K562 (cell line): ENCODE measurements around the gene TMEM147. TPM values are rescaled to one million over a fixed set of nuclear protein-coding genes. Genes with fewer than 3 reads are reported as not detected.

ENCODE experiments used
- ATAC-seq: fragments of 200-7000 bp; cut with Tn5 transposase; 3 replicates; pipeline ENCODE4 v1.9.1; 2020; ENCODE audit warnings: moderate library complexity
- BruUV-seq: library from RNA; stranded (reverse); fragments of 400-500 nt; replicated peaks from 2 replicates; lab custom pipeline; 2021; lab: Mats Ljungman, UMichigan
- CTCF ChIA-PET: fragments of 300-600 bp; formaldehyde crosslinking; extraction: SDS; loops from one replicate; lab custom pipeline; 2021; ENCODE audit warnings: low intra/inter-chr PET ratio; lab: Yijun Ruan, JAX
- POLR2A ChIA-PET: fragments of 300-600, 350-650 bp; sonication (Branson Sonifier 250); formaldehyde crosslinking; extraction: SDS; loops from one replicate; lab custom pipeline; 2021; ENCODE audit warnings: antibody characterized with exemption, inconsistent platforms; lab: Yijun Ruan, JAX
- DNase-seq, 4 experiments: peaks; one replicate each; pipeline versions ENCODE4 v3.0.0 to v3.0.0-alpha.2; 2011 to 2018; ENCODE audit warnings: low spot score in 3 of 4, mixed read lengths in 3 of 4; ENCODE audit errors: extremely low read depth in 1 of 4
- FAIRE-seq: peaks from 2 replicates; lab custom pipeline; 2011; peaks lifted over from hg19 to GRCh38; lab: Jason Lieb, UNC
- H2AFZ ChIP-seq: 2 replicates; pipeline ENCODE4 v1.6.0; 2011; ENCODE audit warnings: low read depth, low read length, control low read depth, inconsistent platforms
- H3K27ac ChIP-seq: fragments of 200-600 bp; 3 replicates; pipeline ENCODE4 v1.8.0; 2011; ENCODE audit warnings: low read depth, mild to moderate bottlenecking, control low read depth, inconsistent platforms, low read length, moderate library complexity, mixed read lengths; ENCODE audit errors: extremely low read depth
- H3K27me3 ChIP-seq, 2 experiments: fragments of 300-600 bp in 1 of 2; 2 replicates in 1 of 2; 3 replicates in 1 of 2; pipeline versions ENCODE4 v1.6.0 to v1.8.0; 2011; ENCODE audit warnings: inconsistent platforms in 2 of 2, low read length in 2 of 2, mild to moderate bottlenecking in 1 of 2, mixed read lengths in 1 of 2, moderate library complexity in 1 of 2; ENCODE audit not compliant: control insufficient read depth in 2 of 2, insufficient read depth in 2 of 2
- H3K36me3 ChIP-seq: fragments of 300-600 bp; 3 replicates; pipeline ENCODE4 v1.8.0; 2011; ENCODE audit warnings: mild to moderate bottlenecking, low read length, inconsistent platforms; ENCODE audit not compliant: control insufficient read depth, insufficient read depth
- H3K4me1 ChIP-seq, 2 experiments: fragments of 200-600 bp in 1 of 2; replicated peaks in 1 of 2; 2 replicates in 1 of 2; 3 replicates in 1 of 2; pipeline versions ENCODE4 v1.5.1 to v1.8.0; 2011; ENCODE audit warnings: inconsistent platforms in 2 of 2, low read length in 2 of 2, mild to moderate bottlenecking in 1 of 2, mixed read lengths in 1 of 2, moderate library complexity in 1 of 2; ENCODE audit not compliant: control insufficient read depth in 2 of 2, insufficient read depth in 2 of 2
- H3K4me2 ChIP-seq: 2 replicates; pipeline ENCODE4 v1.6.1; 2011; ENCODE audit warnings: low read length, control low read depth, inconsistent platforms, mixed read lengths; ENCODE audit not compliant: insufficient read depth
- H3K4me3 ChIP-seq: fragments of 200-600 bp; sonication (generic), shearing (Covaris generic); 2 replicates; pipeline ENCODE4 v1.5.1; 2016; ENCODE audit warnings: control low read depth, inconsistent platforms
- H3K79me2 ChIP-seq: fragments of 200-600 bp; 3 replicates; pipeline ENCODE4 v1.8.0; 2011; ENCODE audit warnings: low read length, inconsistent platforms; ENCODE audit not compliant: control insufficient read depth, insufficient read depth
- H3K9ac ChIP-seq, 2 experiments: 2 replicates each; pipeline versions ENCODE4 v1.6.0 to v1.6.1; 2011; ENCODE audit warnings: low read depth in 2 of 2, low read length in 2 of 2, control low read depth in 1 of 2, inconsistent platforms in 1 of 2, mild to moderate bottlenecking in 1 of 2, mixed read lengths in 1 of 2; ENCODE audit not compliant: insufficient read depth in 1 of 2
- H3K9me1 ChIP-seq: one replicate; pipeline ENCODE4 v1.6.0; 2011; ENCODE audit warnings: inconsistent platforms, mild to moderate bottlenecking, low read length, moderate library complexity; ENCODE audit not compliant: control insufficient read depth, insufficient read depth
- H3K9me3 ChIP-seq: replicated peaks from 2 replicates; pipeline ENCODE4 v1.5.1; 2011; ENCODE audit warnings: low read depth, low read length, inconsistent platforms; ENCODE audit not compliant: control insufficient read depth, insufficient read depth
- H4K20me1 ChIP-seq: replicated peaks from 2 replicates; pipeline ENCODE4 v1.6.1; 2011; ENCODE audit warnings: low read length, inconsistent platforms, mixed read lengths; ENCODE audit not compliant: control insufficient read depth, insufficient read depth
- ADNP ChIP-seq: fragments of 200-800 bp; sonication (Bioruptor generic); IDR thresholded peaks from 2 replicates; pipeline ENCODE4 v1.6.1; 2016; ENCODE audit warnings: missing genetic modification characterization, missing compliant biosample characterization
- BCOR ChIP-seq: fragments of 450-650 bp; IDR thresholded peaks from 2 replicates; pipeline ENCODE4 v1.6.1; 2016
- KDM1A ChIP-seq, 2 experiments: fragments of 450-650 bp; IDR thresholded peaks; 2 replicates each; pipeline ENCODE4 v1.6.1; 2016; ENCODE audit warnings: mild to moderate bottlenecking in 2 of 2
- NCOR1 ChIP-seq: fragments of 450-650 bp; IDR thresholded peaks from 2 replicates; pipeline ENCODE4 v1.6.1; 2016; ENCODE audit warnings: mild to moderate bottlenecking, moderate library complexity
- RBM25 ChIP-seq: fragments of 200-400 bp; formaldehyde crosslinking; IDR thresholded peaks from 2 replicates; pipeline ENCODE4 v1.6.1; 2018; ENCODE audit warnings: low read length, low read depth, moderate library complexity; ENCODE audit not compliant: severe bottlenecking
- ZBTB12 ChIP-seq: fragments of 250-450 bp; sonication (Bioruptor Pico); IDR thresholded peaks from 2 replicates; pipeline ENCODE4 v1.4.0; 2020
- WGBS: fragments of 100-300 bp; shearing (Covaris generic); methylation state at CpG from one replicate; pipeline ENCODE4 v1.1.6; 2016; ENCODE audit warnings: low coverage, mixed read lengths; ENCODE audit not compliant: insufficient coverage; ENCODE audit errors: missing lambda C conversion rate; 5-methylcytosine and 5-hydroxymethylcytosine counted together
- in situ Hi-C: fragments of 300-500 bp; cut with MboI; formaldehyde crosslinking; loops from 4 replicates; pipeline ENCODE4 v1.15.0; 2018; ENCODE audit warnings: inconsistent platforms, mixed read lengths
- intact Hi-C: fragments of 100-400 bp; cut with micrococcal nuclease; formaldehyde crosslinking; loops from 2 replicates; pipeline ENCODE4 v1.14.2; 2022
- polyA plus RNA-seq, 8 experiments: library from polyadenylated mRNA; depleted of rRNA in 4 of 8; stranded (reverse) in 5 of 8; unstranded in 3 of 8; fragments of >200 nt; fragmentation: Nextera tagmentation in 2 of 8; fragmentation: Illumina TruSeq in 1 of 8; extraction: Ambion mirVana in 2 of 8; extraction: Trizol in 1 of 8; gene quantifications; 2 replicates each; pipeline versions ENCODE4 v1.2.1 to v1.2.3, GENCODE V29; 2011 to 2014; ENCODE audit warnings: inconsistent platforms in 1 of 8, missing spikeins in 1 of 8
- total RNA-seq, 7 experiments: library from RNA; depleted of rRNA in 6 of 7; stranded (reverse); fragments of >200 nt in 6 of 7; fragmentation: Illumina TruSeq in 2 of 7; extraction: Trizol in 2 of 7; gene quantifications; 2 replicates each; pipeline versions ENCODE4 v1.2.1 to v1.2.3, GENCODE V29; 2011 to 2021; ENCODE audit warnings: low replicate concordance in 1 of 7

The TMEM147 gene
- total and polyA plus RNA-seq, 9 of the 15 experiments (the other 6 are each of a cell fraction or from before 2014, with no cell fraction given) = 73.8 to 194 (median 142) TPM

GRCh38 chr19:35514282-35514809 lies 31.1 kb upstream of the TMEM147 start:
- no peak for ATAC-seq
- peak overlapping the region in 1 of 2 experiments; percentile 10; a peak in 2 of 4 replicates for H3K9ac ChIP-seq
- intact Hi-C loops (no loop called here), in situ Hi-C loops (no loop called here)
- H3K4me1 ChIP-seq = peaks cover 0 to 36% of the 10 kb centered on the region in 2 experiments; a peak in 4 of 5 replicates
- no TSS peak for BruUV-seq
- DNase-seq = peak in 2 of 4 experiments; percentile 34 to 47
- H3K4me2 ChIP-seq = no peak overlapping the region
- H2AFZ ChIP-seq = no peak overlapping the region
- 6% methylated on average over 14 of the region's 20 CpGs for WGBS
- TF ChIP-seq ZBTB12 (CRISPR knock-in tag) = no peak
- POLR2A ChIA-PET = interaction anchor here (0.6 to 1.1 kb wide), 2 partner anchors 9 to 162 kb away, joined by 3 to 4 read pairs; no protein-coding TSS in a partner anchor
- CTCF ChIA-PET = no interaction called here
- no peaks in the 10 kb centered on the region for H3K36me3 ChIP-seq
- H3K9me3 ChIP-seq = no peaks in the 10 kb centered on the region
- H4K20me1 ChIP-seq = peaks cover 14% of the 10 kb centered on the region
- peaks cover 2% of the 10 kb centered on the region for H3K9me1 ChIP-seq
- no peak overlapping the region for H3K27ac ChIP-seq
- no peak overlapping the region for H3K4me3 ChIP-seq
- H3K27me3 ChIP-seq = peaks cover 41 to 71% of the 10 kb centered on the region in 2 experiments; a peak in 4 of 5 replicates
- FAIRE-seq = no peak
- H3K79me2 ChIP-seq = no peaks in the 10 kb centered on the region

- DNase-seq (no peak), FAIRE-seq (no peak), ATAC-seq (no peak)
- WGBS = 15% methylated on average over 3 of the region's 3 CpGs
- Histone ChIP-seq H3K9me1 (peaks cover 2% of the 10 kb centered on the region), H3K27me3 (peaks cover 25 to 67% of the 10 kb centered on the region in 2 experiments; a peak in 4 of 5 replicates), H3K79me2 (no peaks in the 10 kb centered on the region), H3K9ac (no peak overlapping the region), H3K4me1 (peaks cover 0 to 20% of the 10 kb centered on the region in 2 experiments; a peak in 4 of 5 replicates), H3K4me2 (no peak overlapping the region), H3K36me3 (no peaks in the 10 kb centered on the region), H2AFZ (no peak overlapping the region), H3K4me3 (no peak overlapping the region), H3K9me3 (no peaks in the 10 kb centered on the region), H4K20me1 (peaks cover 14% of the 10 kb centered on the region; the same call in 1 of the 2 replicates), H3K27ac (no peak overlapping the region)
- CTCF ChIA-PET = no interaction called here
- intact Hi-C loops = no loop called here
- in situ Hi-C loops = no loop called here
- no TSS peak for BruUV-seq
- TF ChIP-seq RBM25 (peak; percentile 76), ADNP (tag) (peak; percentile 77), NCOR1 (no peak), BCOR (peak; percentile 65; the same call in 1 of the 2 replicates), KDM1A (IDR thresholded peaks at IDR 0.05) (peak; percentile 21 to 47; a peak in 1 of 4 replicates)
- POLR2A ChIA-PET = interaction anchor here (0.7 kb wide), 1 partner anchor 21 kb away, joined by 4 read pairs; no protein-coding TSS in a partner anchor
Measured at GRCh38 chr19:35516310-35516709, 29.1 kb upstream of the TMEM147 start.
